Measurements from ENCODE around the gene ZNF679. TPM values are rescaled to one million over a fixed set of nuclear protein-coding genes. Genes with fewer than 3 reads are reported as not detected.

ZNF679 gene
- polyA plus RNA-seq, 2 of the 4 experiments (the other 2 are of a cell fraction): not detected

DNA sequence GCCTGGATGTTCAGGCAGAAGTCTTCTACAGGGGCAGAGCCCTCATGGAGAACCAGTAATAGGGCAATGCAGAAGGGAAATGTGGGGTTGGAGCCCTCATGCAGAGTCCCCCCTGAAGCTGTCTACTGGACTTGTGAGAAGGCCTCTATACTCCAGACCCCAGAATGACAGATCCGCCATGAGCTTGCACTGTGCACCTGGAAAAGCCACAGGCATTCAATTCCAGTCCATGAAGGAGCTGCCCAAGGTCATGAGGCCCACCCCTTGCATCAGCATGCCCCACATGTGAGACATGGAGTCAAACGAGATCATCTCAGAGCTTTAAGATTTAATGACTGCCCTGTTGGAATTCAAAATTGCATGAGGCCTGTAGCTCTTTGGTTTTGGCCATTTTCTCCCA, 4.9 kb upstream of the ZNF679 start (continued):
- TF ChIP-seq, protein P1, sequence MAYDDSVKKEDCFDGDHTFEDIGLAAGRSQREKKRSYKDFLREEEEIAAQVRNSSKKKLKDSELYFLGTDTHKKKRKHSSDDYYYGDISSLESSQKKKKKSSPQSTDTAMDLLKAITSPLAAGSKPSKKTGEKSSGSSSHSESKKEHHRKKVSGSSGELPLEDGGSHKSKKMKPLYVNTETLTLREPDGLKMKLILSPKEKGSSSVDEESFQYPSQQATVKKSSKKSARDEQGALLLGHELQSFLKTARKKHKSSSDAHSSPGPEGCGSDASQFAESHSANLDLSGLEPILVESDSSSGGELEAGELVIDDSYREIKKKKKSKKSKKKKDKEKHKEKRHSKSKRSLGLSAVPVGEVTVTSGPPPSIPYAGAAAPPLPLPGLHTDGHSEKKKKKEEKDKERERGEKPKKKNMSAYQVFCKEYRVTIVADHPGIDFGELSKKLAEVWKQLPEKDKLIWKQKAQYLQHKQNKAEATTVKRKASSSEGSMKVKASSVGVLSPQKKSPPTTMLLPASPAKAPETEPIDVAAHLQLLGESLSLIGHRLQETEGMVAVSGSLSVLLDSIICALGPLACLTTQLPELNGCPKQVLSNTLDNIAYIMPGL (CRISPR knock-in tag; IDR thresholded peaks at IDR 0.05; ENCODE audit: borderline replicate concordance): no peak
- TF ChIP-seq NR3C1 (IDR thresholded peaks at IDR 0.05): no peak

DNA sequence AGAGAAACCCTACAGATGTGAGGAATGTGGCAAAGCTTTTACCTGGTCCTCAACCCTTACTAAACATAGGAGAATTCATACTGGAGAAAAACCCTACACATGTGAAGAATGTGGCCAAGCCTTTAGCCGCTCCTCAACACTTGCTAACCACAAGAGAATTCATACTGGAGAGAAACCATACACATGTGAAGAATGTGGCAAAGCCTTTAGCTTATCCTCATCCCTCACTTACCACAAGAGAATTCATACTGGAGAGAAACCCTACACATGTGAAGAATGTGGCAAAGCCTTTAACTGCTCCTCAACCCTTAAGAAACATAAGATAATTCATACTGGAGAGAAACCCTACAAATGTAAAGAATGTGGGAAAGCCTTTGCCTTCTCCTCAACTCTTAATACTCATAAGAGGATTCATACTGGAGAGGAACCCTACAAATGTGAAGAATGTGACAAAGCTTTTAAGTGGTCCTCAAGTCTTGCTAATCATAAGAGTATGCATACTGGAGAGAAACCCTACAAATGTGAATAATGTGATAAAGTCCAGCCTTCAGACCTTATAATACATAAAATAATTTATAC, 38.2 kb downstream of the ZNF679 start:
- DNase-seq (ENCODE audit: low read depth in 1 of 2, low spot score in 1 of 2) (no peak), FAIRE-seq (no peak), ATAC-seq (no peak)
- Histone ChIP-seq H3K9me3 (peaks cover 22% of the 10 kb centered on the region), H3K4me3 (no peak overlapping the region), H3K27ac (no peak overlapping the region), H3K4me1 (no peaks in the 10 kb centered on the region), H3K4me2 (no peak overlapping the region)
- CTCF ChIA-PET: no interaction called here
- POLR2A ChIA-PET: no interaction called here
- 0% methylated on average over 1 of the region's 1 CpG for WGBS (ENCODE audit: missing lambda C conversion rate)
- TF ChIP-seq HOXB13 (CRISPR knock-in tag; IDR thresholded peaks at IDR 0.05; ENCODE audit: low read depth) (no peak), HOXA7 (CRISPR knock-in tag; IDR thresholded peaks at IDR 0.05) (no peak), NR3C1 (IDR thresholded peaks at IDR 0.05) (no peak), MYC (IDR thresholded peaks at IDR 0.05; ENCODE audit: borderline replicate concordance, low read length) (no peak), FOSB (CRISPR knock-in tag; IDR thresholded peaks at IDR 0.05) (no peak), KDM1A (IDR thresholded peaks at IDR 0.05; ENCODE audit: low read depth) (no peak), FOSL2 (IDR thresholded peaks at IDR 0.05) (no peak), FOSL2 (CRISPR knock-in tag; IDR thresholded peaks at IDR 0.05) (no peak), JUNB (IDR thresholded peaks at IDR 0.05) (no peak), POLR2AphosphoS2 (conservative IDR thresholded peaks at IDR 0.05; ENCODE audit: low read length) (no peak), HDAC2 (IDR thresholded peaks at IDR 0.05) (no peak)
- TF ChIP-seq, protein P2, sequence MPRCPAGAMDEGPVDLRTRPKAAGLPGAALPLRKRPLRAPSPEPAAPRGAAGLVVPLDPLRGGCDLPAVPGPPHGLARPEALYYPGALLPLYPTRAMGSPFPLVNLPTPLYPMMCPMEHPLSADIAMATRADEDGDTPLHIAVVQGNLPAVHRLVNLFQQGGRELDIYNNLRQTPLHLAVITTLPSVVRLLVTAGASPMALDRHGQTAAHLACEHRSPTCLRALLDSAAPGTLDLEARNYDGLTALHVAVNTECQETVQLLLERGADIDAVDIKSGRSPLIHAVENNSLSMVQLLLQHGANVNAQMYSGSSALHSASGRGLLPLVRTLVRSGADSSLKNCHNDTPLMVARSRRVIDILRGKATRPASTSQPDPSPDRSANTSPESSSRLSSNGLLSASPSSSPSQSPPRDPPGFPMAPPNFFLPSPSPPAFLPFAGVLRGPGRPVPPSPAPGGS (IDR thresholded peaks at IDR 0.05): no peak
- TF ChIP-seq, protein P3, sequence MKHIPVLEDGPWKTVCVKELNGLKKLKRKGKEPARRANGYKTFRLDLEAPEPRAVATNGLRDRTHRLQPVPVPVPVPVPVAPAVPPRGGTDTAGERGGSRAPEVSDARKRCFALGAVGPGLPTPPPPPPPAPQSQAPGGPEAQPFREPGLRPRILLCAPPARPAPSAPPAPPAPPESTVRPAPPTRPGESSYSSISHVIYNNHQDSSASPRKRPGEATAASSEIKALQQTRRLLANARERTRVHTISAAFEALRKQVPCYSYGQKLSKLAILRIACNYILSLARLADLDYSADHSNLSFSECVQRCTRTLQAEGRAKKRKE (CRISPR knock-in tag; IDR thresholded peaks at IDR 0.05; ENCODE audit: low read depth): no peak
- TF ChIP-seq, protein P4, sequence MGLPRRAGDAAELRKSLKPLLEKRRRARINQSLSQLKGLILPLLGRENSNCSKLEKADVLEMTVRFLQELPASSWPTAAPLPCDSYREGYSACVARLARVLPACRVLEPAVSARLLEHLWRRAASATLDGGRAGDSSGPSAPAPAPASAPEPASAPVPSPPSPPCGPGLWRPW (IDR thresholded peaks at IDR 0.05): no peak
- TF ChIP-seq, protein P5, sequence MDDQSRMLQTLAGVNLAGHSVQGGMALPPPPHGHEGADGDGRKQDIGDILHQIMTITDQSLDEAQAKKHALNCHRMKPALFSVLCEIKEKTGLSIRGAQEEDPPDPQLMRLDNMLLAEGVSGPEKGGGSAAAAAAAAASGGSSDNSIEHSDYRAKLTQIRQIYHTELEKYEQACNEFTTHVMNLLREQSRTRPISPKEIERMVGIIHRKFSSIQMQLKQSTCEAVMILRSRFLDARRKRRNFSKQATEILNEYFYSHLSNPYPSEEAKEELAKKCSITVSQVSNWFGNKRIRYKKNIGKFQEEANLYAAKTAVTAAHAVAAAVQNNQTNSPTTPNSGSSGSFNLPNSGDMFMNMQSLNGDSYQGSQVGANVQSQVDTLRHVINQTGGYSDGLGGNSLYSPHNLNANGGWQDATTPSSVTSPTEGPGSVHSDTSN (IDR thresholded peaks at IDR 0.05): no peak

DNA sequence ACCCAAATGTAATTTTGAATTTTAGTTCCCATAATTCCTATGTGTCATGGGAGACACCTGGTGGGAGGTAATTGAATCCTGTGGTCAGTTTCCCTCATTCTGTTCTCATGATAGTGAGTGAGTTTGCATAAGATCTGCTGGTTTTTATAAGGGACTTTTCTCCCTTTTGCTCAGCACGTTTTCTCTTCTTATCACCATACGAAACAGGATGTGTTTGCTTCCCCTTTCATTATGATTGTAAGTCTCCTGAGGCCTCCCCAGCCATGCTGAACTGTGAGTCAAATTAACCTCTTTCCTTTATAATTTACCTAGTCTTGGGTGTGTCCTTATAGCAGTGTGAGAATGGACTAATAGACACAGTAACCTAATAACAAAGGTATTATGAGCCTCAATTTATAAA, 49.4 kb downstream of the ZNF679 start:
- WGBS (ENCODE audit: missing lambda C conversion rate): 2% methylated on average over 2 of the region's 2 CpGs
- DNase-seq (ENCODE audit: low read depth in 1 of 2, low spot score in 1 of 2): no peak
- Histone ChIP-seq H3K9me3 (peaks cover 12% of the 10 kb centered on the region; the same call in 2 of the 3 replicates), H3K4me2 (no peak overlapping the region), H3K4me3 (no peak overlapping the region), H3K27ac (no peak overlapping the region), H3K4me1 (no peaks in the 10 kb centered on the region)
- FAIRE-seq: no peak
- ATAC-seq: no peak
- POLR2A ChIA-PET: no interaction called here
- CTCF ChIA-PET: no interaction called here
- TF ChIP-seq CBX2 (IDR thresholded peaks at IDR 0.05; ENCODE audit: borderline replicate concordance, low read depth) (no peak), RFX5 (IDR thresholded peaks at IDR 0.05) (no peak), RCOR1 (IDR thresholded peaks at IDR 0.05; ENCODE audit: low read depth, low read length) (no peak), POLR2A (IDR thresholded peaks at IDR 0.05; ENCODE audit: low read length) (no peak), SREBF2 (IDR thresholded peaks at IDR 0.05) (no peak), POLR2AphosphoS2 (conservative IDR thresholded peaks at IDR 0.05; ENCODE audit: low read length) (no peak), HEYL (CRISPR knock-in tag; IDR thresholded peaks at IDR 0.05) (no peak), KDM5A (IDR thresholded peaks at IDR 0.05) (no peak), ZC3H11A (IDR thresholded peaks at IDR 0.05) (no peak), NFE2L2 (conservative IDR thresholded peaks at IDR 0.05; ENCODE audit: low read length) (no peak)
- TF ChIP-seq, protein P6, sequence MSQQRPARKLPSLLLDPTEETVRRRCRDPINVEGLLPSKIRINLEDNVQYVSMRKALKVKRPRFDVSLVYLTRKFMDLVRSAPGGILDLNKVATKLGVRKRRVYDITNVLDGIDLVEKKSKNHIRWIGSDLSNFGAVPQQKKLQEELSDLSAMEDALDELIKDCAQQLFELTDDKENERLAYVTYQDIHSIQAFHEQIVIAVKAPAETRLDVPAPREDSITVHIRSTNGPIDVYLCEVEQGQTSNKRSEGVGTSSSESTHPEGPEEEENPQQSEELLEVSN (IDR thresholded peaks at IDR 0.05; ENCODE audit: borderline replicate concordance, low read depth): no peak
- TF ChIP-seq, protein P7, sequence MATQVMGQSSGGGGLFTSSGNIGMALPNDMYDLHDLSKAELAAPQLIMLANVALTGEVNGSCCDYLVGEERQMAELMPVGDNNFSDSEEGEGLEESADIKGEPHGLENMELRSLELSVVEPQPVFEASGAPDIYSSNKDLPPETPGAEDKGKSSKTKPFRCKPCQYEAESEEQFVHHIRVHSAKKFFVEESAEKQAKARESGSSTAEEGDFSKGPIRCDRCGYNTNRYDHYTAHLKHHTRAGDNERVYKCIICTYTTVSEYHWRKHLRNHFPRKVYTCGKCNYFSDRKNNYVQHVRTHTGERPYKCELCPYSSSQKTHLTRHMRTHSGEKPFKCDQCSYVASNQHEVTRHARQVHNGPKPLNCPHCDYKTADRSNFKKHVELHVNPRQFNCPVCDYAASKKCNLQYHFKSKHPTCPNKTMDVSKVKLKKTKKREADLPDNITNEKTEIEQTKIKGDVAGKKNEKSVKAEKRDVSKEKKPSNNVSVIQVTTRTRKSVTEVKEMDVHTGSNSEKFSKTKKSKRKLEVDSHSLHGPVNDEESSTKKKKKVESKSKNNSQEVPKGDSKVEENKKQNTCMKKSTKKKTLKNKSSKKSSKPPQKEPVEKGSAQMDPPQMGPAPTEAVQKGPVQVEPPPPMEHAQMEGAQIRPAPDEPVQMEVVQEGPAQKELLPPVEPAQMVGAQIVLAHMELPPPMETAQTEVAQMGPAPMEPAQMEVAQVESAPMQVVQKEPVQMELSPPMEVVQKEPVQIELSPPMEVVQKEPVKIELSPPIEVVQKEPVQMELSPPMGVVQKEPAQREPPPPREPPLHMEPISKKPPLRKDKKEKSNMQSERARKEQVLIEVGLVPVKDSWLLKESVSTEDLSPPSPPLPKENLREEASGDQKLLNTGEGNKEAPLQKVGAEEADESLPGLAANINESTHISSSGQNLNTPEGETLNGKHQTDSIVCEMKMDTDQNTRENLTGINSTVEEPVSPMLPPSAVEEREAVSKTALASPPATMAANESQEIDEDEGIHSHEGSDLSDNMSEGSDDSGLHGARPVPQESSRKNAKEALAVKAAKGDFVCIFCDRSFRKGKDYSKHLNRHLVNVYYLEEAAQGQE (IDR thresholded peaks at IDR 0.05): no peak

Measured in A549 (cell line).